Chondrocyte (in vitro differentiated cells): ENCODE measurements around the gene CAST. TPM values are rescaled to one million over a fixed set of nuclear protein-coding genes. Genes with fewer than 3 reads are reported as not detected.

ENCODE experiments used
- DNase-seq: peaks from one replicate; pipeline ENCODE4 v3.0.0; 2021; ENCODE audit warnings: mixed read lengths, low spot score
- H3K27ac Mint-ChIP-seq: one replicate; pipeline ENCODE4 v1.8.0; 2021; ENCODE audit warnings: mild to moderate bottlenecking, moderate library complexity, mixed read lengths; ENCODE audit not compliant: unreplicated experiment
- H3K27me3 Mint-ChIP-seq: 2 replicates; pipeline ENCODE4 v1.8.0; 2021; ENCODE audit warnings: low read depth, mixed read lengths
- H3K36me3 Mint-ChIP-seq: 2 replicates; pipeline ENCODE4 v1.8.0; 2021; ENCODE audit warnings: low read depth, mixed read lengths
- H3K4me1 Mint-ChIP-seq: 2 replicates; pipeline ENCODE4 v1.8.0; 2021; ENCODE audit warnings: low read depth, mild to moderate bottlenecking, mixed read lengths
- H3K4me3 Mint-ChIP-seq: one replicate; pipeline ENCODE4 v1.8.0; 2021; ENCODE audit warnings: mild to moderate bottlenecking, moderate library complexity, mixed read lengths; ENCODE audit not compliant: unreplicated experiment
- H3K9me3 Mint-ChIP-seq: 2 replicates; pipeline ENCODE4 v1.8.0; 2021; ENCODE audit warnings: low read depth, mixed read lengths
- total RNA-seq: library from RNA; stranded (reverse); gene quantifications from 3 replicates; pipeline ENCODE4 v1.2.1, GENCODE V29; 2021
- TF ChIP-seq, protein P1 (sequence below): fragments of 200-600 bp; sonication (generic); IDR thresholded peaks from 2 replicates; pipeline ENCODE4 v1.5.0; 2021; ENCODE audit warnings: antibody characterized with exemption, mild to moderate bottlenecking, moderate library complexity

CAST gene
- total RNA-seq, 1 donor from 2014 or later = 131 TPM

- peaks cover 28% of the 10 kb centered on the region for H3K4me1 Mint-ChIP-seq
- H3K36me3 Mint-ChIP-seq = peaks cover 2% of the 10 kb centered on the region
- TF ChIP-seq, protein P1, sequence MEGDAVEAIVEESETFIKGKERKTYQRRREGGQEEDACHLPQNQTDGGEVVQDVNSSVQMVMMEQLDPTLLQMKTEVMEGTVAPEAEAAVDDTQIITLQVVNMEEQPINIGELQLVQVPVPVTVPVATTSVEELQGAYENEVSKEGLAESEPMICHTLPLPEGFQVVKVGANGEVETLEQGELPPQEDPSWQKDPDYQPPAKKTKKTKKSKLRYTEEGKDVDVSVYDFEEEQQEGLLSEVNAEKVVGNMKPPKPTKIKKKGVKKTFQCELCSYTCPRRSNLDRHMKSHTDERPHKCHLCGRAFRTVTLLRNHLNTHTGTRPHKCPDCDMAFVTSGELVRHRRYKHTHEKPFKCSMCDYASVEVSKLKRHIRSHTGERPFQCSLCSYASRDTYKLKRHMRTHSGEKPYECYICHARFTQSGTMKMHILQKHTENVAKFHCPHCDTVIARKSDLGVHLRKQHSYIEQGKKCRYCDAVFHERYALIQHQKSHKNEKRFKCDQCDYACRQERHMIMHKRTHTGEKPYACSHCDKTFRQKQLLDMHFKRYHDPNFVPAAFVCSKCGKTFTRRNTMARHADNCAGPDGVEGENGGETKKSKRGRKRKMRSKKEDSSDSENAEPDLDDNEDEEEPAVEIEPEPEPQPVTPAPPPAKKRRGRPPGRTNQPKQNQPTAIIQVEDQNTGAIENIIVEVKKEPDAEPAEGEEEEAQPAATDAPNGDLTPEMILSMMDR = no peak
- no peaks in the 10 kb centered on the region for H3K27me3 Mint-ChIP-seq
- no peak overlapping the region for H3K4me3 Mint-ChIP-seq
- DNase-seq = no peak
- no peaks in the 10 kb centered on the region for H3K9me3 Mint-ChIP-seq
- H3K27ac Mint-ChIP-seq = no peak overlapping the region
These were observed 17.1 kb downstream of the CAST start for GRCh38 chr5:96679293-96679692.

- Mint-ChIP-seq H3K27ac (peak overlapping the region; percentile 77), H3K9me3 (no peaks in the 10 kb centered on the region), H3K4me3 (peak overlapping the region; percentile 19), H3K4me1 (peaks cover 21% of the 10 kb centered on the region), H3K27me3 (no peaks in the 10 kb centered on the region), H3K36me3 (peaks cover 4% of the 10 kb centered on the region)
- TF ChIP-seq, protein P1 = no peak
- DNase-seq = no peak
These were observed 18.7 kb downstream of the CAST start for GRCh38 chr5:96680759-96681470.

DNA sequence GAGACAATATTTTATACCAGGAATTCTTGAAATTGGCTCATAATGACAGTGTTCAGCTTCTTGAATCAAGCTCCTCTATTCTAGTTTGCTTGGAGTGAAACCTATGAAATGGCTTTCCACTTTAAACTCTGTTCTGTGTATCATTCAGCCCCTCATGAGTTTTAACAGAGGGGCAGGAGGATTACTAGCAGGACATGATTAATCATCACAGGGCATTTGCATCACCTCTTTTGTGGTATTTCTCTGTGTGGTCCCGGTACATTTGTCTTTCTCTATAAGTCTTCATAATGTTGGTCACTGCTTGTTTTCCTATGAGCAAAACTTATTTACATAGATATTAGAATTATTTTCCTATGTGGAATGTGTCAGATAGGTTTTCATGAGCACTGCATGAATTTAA, 21.2 kb downstream of the CAST start:
- DNase-seq = no peak
- no peaks in the 10 kb centered on the region for H3K9me3 Mint-ChIP-seq
- no peak overlapping the region for H3K4me3 Mint-ChIP-seq
- TF ChIP-seq, protein P1 = no peak
- H3K36me3 Mint-ChIP-seq = peaks cover 4% of the 10 kb centered on the region
- H3K27ac Mint-ChIP-seq = no peak overlapping the region
- no peaks in the 10 kb centered on the region for H3K27me3 Mint-ChIP-seq
- peaks cover 28% of the 10 kb centered on the region for H3K4me1 Mint-ChIP-seq

DNA sequence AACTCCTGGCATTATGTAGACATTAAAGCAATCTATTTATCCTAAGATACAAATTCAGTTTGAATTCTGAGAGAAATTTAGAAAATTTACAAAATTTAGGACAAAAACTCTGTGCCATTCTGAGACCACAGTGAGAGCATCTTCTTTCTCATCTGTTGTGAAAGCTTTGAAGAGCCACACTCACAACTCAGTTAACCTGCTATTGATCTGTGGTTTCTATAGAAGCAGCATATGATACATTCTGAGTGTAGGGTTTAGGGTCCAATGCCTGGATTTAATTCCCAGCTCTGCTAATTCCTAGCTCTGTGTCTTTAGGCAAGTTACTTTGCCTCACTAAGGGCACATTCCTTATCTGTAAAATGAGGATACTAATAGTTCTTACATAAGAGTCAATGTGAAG, 21.6 kb downstream of the CAST start:
- H3K4me3 Mint-ChIP-seq = no peak overlapping the region
- H3K36me3 Mint-ChIP-seq = peaks cover 4% of the 10 kb centered on the region
- TF ChIP-seq, protein P1 = no peak
- peaks cover 28% of the 10 kb centered on the region for H3K4me1 Mint-ChIP-seq
- DNase-seq = no peak
- H3K27me3 Mint-ChIP-seq = no peaks in the 10 kb centered on the region
- H3K27ac Mint-ChIP-seq = no peak overlapping the region
- H3K9me3 Mint-ChIP-seq = no peaks in the 10 kb centered on the region

GRCh38 chr5:96687080-96687479, 24.9 kb downstream of the CAST start:
- no peaks in the 10 kb centered on the region for H3K9me3 Mint-ChIP-seq
- H3K4me3 Mint-ChIP-seq = no peak overlapping the region
- H3K27me3 Mint-ChIP-seq = no peaks in the 10 kb centered on the region
- H3K36me3 Mint-ChIP-seq = peaks cover 4% of the 10 kb centered on the region
- TF ChIP-seq, protein P1 = no peak
- H3K27ac Mint-ChIP-seq = no peak overlapping the region
- no peak for DNase-seq
- H3K4me1 Mint-ChIP-seq = peaks cover 19% of the 10 kb centered on the region
